HepG2 (cell line): ENCODE results near the gene PARK7. TPM values are rescaled to one million over a fixed set of nuclear protein-coding genes. Genes with fewer than 3 reads are reported as not detected.

Experiments used
- ATF7-NPFF ChIP-seq: sonication (generic); formaldehyde crosslinking; IDR thresholded peaks from 2 replicates; pipeline ENCODE4 v1.8.1; 2023; ENCODE audit warnings: mild to moderate bottlenecking, low read depth, missing genetic modification reagents, moderate library complexity
- PAX8 ChIP-seq: sonication (generic); formaldehyde crosslinking; IDR thresholded peaks from 2 replicates; pipeline ENCODE4 v1.8.0; 2022; ENCODE audit warnings: mild to moderate bottlenecking, missing genetic modification reagents, borderline replicate concordance
- PTBP1 ChIP-seq: fragments of 200-400 bp; formaldehyde crosslinking; IDR thresholded peaks from 2 replicates; pipeline ENCODE4 v1.6.1; 2018; ENCODE audit warnings: low read length, low read depth; ENCODE audit not compliant: poor library complexity, severe bottlenecking
- TBP ChIP-seq: sonication (generic); formaldehyde crosslinking; IDR thresholded peaks from 2 replicates; pipeline ENCODE4 v1.5.0; 2020; ENCODE audit warnings: missing genetic modification reagents
- ZMYM2 ChIP-seq: sonication (generic); formaldehyde crosslinking; IDR thresholded peaks from 2 replicates; pipeline ENCODE4 v1.8.0; 2022; ENCODE audit warnings: mild to moderate bottlenecking, missing genetic modification reagents
- ZNF10 ChIP-seq: sonication (generic); formaldehyde crosslinking; IDR thresholded peaks from 2 replicates; pipeline ENCODE4 v1.4.0; 2020; ENCODE audit warnings: mild to moderate bottlenecking, low read depth, missing genetic modification reagents, borderline replicate concordance
- ZNF225 ChIP-seq: sonication (generic); formaldehyde crosslinking; IDR thresholded peaks from 2 replicates; pipeline ENCODE4 v1.4.0; 2020; ENCODE audit warnings: mild to moderate bottlenecking, missing genetic modification reagents
- ZNF317 ChIP-seq: sonication (generic); formaldehyde crosslinking; IDR thresholded peaks from 2 replicates; pipeline ENCODE4 v1.5.0; 2020; ENCODE audit warnings: mild to moderate bottlenecking, missing genetic modification reagents
- ZNF383 ChIP-seq: sonication (generic); formaldehyde crosslinking; IDR thresholded peaks from 2 replicates; pipeline ENCODE4 v1.4.0; 2020; ENCODE audit warnings: missing genetic modification reagents, mild to moderate bottlenecking, borderline replicate concordance
- ZNF781 ChIP-seq: sonication (generic); formaldehyde crosslinking; IDR thresholded peaks from 2 replicates; pipeline ENCODE4 v1.5.1; 2020; ENCODE audit warnings: borderline replicate concordance, mild to moderate bottlenecking, missing genetic modification reagents; ENCODE audit errors: not compliant biosample characterization
- ZNF83 ChIP-seq: sonication (generic); formaldehyde crosslinking; IDR thresholded peaks from 2 replicates; pipeline ENCODE4 v1.4.0; 2020; ENCODE audit warnings: missing genetic modification reagents, mild to moderate bottlenecking, borderline replicate concordance
- polyA plus RNA-seq, 8 experiments: library from polyadenylated mRNA; depleted of rRNA in 3 of 8; stranded (reverse) in 7 of 8; unstranded in 1 of 8; fragments of >200 nt; fragmentation: Illumina TruSeq in 4 of 8; extraction: Trizol in 4 of 8; gene quantifications; 2 replicates each; pipeline versions ENCODE4 v1.2.1 to v1.2.3, GENCODE V29; 2011 to 2016; ENCODE audit warnings: low read depth in 4 of 8, missing spikeins in 1 of 8, mixed read lengths in 1 of 8; ENCODE audit not compliant: insufficient read depth in 1 of 8
- total RNA-seq, 5 experiments: library from RNA; depleted of rRNA; stranded (reverse); fragments of >200 nt; fragmentation: Illumina TruSeq; extraction: Trizol; gene quantifications; 2 replicates each; pipeline ENCODE4 v1.2.3, GENCODE V29; 2016; ENCODE audit warnings: low read depth in 1 of 5
- TF ChIP-seq, protein P1 (sequence below): sonication (generic); formaldehyde crosslinking; IDR thresholded peaks from 2 replicates; pipeline ENCODE4 v1.4.0; 2020; ENCODE audit warnings: missing genetic modification reagents
- TF ChIP-seq, protein P2 (sequence below): sonication (generic); formaldehyde crosslinking; IDR thresholded peaks from 2 replicates; pipeline ENCODE4 v1.4.0; 2020; ENCODE audit warnings: low read depth, mild to moderate bottlenecking, missing genetic modification reagents
- TF ChIP-seq, protein P3 (sequence below): sonication (generic); formaldehyde crosslinking; IDR thresholded peaks from 2 replicates; pipeline ENCODE4 v1.8.0; 2022; ENCODE audit warnings: missing genetic modification reagents, mild to moderate bottlenecking, moderate library complexity, borderline replicate concordance
- TF ChIP-seq, protein P4 (sequence below): sonication (generic); formaldehyde crosslinking; IDR thresholded peaks from 2 replicates; pipeline ENCODE4 v1.4.0; 2020; ENCODE audit warnings: mild to moderate bottlenecking, low read depth, missing genetic modification reagents
- TF ChIP-seq, protein P5 (sequence below): IDR thresholded peaks from 2 replicates; pipeline ENCODE4 v1.6.1; 2012; ENCODE audit warnings: low read depth, low read length, improper control_type of control experiment

The PARK7 gene
- total and polyA plus RNA-seq, 2 of the 13 experiments (the other 11 are each of a cell fraction or from before 2014, with no cell fraction given) = 212 to 296 TPM

DNA sequence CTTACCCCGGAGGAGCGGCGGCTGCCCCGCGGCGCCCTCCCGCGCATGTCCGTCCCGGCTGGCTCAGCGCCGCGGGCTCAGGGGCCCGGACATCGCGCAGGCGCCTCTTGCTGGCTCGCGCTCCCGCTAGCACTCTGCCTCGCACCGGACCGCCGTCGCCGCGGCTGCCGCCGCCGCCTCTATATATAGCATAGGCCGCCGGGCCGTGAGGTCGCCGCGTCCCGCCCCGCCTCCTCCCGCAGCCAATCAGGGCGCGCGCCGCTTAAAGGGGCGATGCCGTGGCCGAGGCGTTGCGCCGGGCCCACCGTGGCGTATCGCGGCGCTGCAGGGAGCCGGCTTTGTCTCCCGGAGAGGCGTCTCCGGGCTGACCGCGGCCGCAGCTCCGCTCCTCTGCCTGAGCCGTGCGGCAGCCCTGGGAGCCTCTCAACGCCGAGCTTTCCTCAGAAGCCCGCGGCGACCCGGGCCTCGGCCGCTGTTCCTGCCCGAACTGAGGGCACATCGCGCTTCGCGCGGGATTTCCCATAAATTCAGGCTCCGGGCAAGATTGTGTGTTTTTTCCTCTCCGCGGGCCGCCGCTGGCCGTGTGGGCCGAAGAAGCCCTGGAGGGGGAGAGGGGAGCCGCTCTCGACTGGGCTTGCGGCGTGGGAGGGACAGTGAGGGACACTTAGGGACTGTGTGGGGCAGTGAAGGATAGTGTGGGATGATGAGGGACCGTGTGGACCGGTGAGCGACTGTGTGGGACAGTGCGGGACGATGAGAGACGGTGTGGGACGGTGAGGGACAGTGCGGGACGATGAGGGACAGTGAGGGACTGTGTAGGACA, 64.9 kb downstream of the PARK7 start, which contains the start of gene ERRFI1 (continued):
- TF ChIP-seq, protein P1, sequence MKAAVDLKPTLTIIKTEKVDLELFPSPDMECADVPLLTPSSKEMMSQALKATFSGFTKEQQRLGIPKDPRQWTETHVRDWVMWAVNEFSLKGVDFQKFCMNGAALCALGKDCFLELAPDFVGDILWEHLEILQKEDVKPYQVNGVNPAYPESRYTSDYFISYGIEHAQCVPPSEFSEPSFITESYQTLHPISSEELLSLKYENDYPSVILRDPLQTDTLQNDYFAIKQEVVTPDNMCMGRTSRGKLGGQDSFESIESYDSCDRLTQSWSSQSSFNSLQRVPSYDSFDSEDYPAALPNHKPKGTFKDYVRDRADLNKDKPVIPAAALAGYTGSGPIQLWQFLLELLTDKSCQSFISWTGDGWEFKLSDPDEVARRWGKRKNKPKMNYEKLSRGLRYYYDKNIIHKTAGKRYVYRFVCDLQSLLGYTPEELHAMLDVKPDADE (CRISPR knock-in tag) = no peak
- TF ChIP-seq, protein P2, sequence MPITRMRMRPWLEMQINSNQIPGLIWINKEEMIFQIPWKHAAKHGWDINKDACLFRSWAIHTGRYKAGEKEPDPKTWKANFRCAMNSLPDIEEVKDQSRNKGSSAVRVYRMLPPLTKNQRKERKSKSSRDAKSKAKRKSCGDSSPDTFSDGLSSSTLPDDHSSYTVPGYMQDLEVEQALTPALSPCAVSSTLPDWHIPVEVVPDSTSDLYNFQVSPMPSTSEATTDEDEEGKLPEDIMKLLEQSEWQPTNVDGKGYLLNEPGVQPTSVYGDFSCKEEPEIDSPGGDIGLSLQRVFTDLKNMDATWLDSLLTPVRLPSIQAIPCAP = 0 out of 2 replicates have a peak, but pooled peaks have one; percentile 52
- TF ChIP-seq PAX8 (CRISPR knock-in tag) (0 out of 2 replicates have a peak, but pooled peaks have one; percentile 39), TBP (CRISPR knock-in tag) (no peak), ZNF781 (peak; percentile 39), ZNF83 (CRISPR knock-in tag) (peak; percentile 38; the same call in 1 of the 2 replicates), PTBP1 (peak; percentile 58), ZNF10 (no peak), ZNF383 (CRISPR knock-in tag) (0 out of 2 replicates have a peak, but pooled peaks have one; percentile 93), ZMYM2 (CRISPR knock-in tag) (no peak), ZNF225 (CRISPR knock-in tag) (no peak; the same call in none of the 2 replicates), ATF7-NPFF (CRISPR knock-in tag) (no peak), ZNF317 (CRISPR knock-in tag) (peak; percentile 28; the same call in 1 of the 2 replicates)
- TF ChIP-seq, protein P3, sequence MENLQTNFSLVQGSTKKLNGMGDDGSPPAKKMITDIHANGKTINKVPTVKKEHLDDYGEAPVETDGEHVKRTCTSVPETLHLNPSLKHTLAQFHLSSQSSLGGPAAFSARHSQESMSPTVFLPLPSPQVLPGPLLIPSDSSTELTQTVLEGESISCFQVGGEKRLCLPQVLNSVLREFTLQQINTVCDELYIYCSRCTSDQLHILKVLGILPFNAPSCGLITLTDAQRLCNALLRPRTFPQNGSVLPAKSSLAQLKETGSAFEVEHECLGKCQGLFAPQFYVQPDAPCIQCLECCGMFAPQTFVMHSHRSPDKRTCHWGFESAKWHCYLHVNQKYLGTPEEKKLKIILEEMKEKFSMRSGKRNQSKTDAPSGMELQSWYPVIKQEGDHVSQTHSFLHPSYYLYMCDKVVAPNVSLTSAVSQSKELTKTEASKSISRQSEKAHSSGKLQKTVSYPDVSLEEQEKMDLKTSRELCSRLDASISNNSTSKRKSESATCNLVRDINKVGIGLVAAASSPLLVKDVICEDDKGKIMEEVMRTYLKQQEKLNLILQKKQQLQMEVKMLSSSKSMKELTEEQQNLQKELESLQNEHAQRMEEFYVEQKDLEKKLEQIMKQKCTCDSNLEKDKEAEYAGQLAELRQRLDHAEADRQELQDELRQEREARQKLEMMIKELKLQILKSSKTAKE = peak; percentile 76
- TF ChIP-seq, protein P4, sequence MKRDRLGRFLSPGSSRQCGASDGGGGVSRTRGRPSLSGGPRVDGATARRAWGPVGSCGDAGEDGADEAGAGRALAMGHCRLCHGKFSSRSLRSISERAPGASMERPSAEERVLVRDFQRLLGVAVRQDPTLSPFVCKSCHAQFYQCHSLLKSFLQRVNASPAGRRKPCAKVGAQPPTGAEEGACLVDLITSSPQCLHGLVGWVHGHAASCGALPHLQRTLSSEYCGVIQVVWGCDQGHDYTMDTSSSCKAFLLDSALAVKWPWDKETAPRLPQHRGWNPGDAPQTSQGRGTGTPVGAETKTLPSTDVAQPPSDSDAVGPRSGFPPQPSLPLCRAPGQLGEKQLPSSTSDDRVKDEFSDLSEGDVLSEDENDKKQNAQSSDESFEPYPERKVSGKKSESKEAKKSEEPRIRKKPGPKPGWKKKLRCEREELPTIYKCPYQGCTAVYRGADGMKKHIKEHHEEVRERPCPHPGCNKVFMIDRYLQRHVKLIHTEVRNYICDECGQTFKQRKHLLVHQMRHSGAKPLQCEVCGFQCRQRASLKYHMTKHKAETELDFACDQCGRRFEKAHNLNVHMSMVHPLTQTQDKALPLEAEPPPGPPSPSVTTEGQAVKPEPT = peak; percentile 27; the same call in 1 of the 2 replicates
- TF ChIP-seq, protein P5, sequence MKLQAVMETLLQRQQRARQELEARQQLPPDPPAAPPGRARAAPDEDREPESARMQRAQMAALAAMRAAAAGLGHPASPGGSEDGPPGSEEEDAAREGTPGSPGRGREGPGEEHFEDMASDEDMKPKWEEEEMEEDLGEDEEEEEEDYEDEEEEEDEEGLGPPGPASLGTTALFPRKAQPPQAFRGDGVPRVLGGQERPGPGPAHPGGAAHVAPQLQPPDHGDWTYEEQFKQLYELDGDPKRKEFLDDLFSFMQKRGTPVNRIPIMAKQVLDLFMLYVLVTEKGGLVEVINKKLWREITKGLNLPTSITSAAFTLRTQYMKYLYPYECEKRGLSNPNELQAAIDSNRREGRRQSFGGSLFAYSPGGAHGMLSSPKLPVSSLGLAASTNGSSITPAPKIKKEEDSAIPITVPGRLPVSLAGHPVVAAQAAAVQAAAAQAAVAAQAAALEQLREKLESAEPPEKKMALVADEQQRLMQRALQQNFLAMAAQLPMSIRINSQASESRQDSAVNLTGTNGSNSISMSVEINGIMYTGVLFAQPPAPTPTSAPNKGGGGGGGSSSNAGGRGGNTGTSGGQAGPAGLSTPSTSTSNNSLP = no peak
